GM21526 (cell line): Measurements from ENCODE around the gene PARM1.

Experiments
- ATAC-seq: cut with Tn5 transposase; IDR thresholded peaks from one replicate; pipeline ENCODE4 v1.9.1; 2021; ENCODE audit warnings: moderate library complexity; ENCODE audit not compliant: unreplicated experiment, low FRiP score

PARM1 gene

DNA sequence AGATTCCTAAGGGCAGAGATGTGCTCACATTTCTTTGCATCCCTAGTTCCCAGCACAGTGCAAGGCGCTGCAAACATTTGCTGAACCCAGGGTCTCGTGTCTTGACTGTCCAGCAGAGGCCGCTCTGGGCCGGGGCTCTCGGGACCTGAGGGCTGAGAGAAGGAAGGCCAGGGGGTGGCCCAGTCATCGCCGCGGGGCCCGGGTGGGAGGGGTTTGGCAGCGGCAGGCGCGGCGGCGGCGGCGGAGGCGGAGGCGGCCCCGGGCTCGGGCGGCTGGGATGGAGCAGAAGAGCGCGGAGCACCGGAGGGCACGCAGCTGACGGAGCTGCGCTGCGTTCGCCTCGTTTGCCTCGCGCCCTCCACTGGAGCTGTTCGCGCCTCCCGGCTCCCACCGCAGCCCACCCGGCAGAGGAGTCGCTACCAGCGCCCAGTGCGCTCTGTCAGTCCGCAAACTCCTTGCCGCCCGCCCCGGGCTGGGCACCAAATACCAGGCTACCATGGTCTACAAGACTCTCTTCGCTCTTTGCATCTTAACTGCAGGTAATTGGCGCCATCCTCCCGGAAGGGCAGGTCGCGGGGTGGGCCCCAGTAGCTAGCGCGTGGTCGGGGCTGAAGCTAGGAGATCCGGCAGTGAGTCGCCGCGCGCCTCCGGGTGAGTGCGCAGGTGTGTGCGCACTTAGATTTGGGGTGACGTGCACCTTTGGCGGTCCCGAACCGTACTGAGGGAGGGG lies at the start of gene PARM1:
TSS of gene PARM1 (plus strand) at position 285 of the 730 bp plus-strand sequence. CDS start at position 497, 212 bp downstream.
- peak; percentile 72 for ATAC-seq

- no peak for ATAC-seq
Measured at GRCh38 chr4:74884266-74884665, 48.6 kb upstream of the PARM1 start.

GRCh38 chr4:74886484-74886883 lies 46.4 kb upstream of the PARM1 start:
- ATAC-seq, result no peak

DNA sequence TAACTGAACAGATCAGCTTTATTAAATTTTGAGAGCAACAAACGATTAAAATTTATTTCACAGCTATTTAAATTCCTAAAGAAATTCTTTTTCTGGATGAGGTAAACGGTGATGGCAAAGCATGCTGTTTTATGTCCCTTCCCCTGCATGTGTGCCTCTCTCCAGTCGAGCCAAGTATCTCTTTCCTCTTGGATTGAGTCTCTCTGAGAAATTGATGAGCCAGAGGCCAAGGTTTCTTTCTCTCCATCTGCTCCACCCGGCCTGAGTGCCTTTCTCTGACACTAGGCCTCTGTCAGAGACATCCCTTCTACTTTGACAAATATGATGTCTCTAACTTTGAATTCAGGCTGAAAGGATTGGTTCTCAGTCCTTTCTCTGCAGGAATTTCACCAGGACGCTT lies 42.6 kb upstream of the PARM1 start:
- ATAC-seq, result no peak

DNA sequence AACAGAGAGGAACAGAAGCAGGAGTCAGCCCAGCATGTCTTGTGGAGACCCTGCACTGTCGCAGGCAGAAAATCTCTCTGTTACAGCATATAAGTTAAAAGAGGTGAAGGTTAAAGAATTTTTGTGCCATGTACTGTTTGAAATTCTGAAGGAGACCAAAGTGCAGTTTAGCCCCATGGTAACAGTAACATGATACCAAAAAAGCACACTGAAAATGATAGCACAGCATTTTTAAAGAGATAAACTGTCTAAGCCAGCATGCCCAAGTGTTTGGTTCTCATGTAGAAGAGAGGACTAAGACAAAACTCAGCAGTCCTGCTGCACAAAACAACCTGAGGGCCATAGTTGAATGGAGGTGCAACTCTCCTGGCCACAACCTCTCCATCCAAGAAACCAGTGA lies 41.9 kb upstream of the PARM1 start:
- ATAC-seq, result no peak

- ATAC-seq, result no peak
Measured at GRCh38 chr4:74893171-74893570, 39.7 kb upstream of the PARM1 start.

GRCh38 chr4:74896595-74896994 lies 36.3 kb upstream of the PARM1 start:
- no peak for ATAC-seq

GRCh38 chr4:74897386-74897785 lies 35.5 kb upstream of the PARM1 start:
- no peak for ATAC-seq

GRCh38 chr4:74900862-74901261 lies 32.1 kb upstream of the PARM1 start:
- no peak for ATAC-seq

DNA sequence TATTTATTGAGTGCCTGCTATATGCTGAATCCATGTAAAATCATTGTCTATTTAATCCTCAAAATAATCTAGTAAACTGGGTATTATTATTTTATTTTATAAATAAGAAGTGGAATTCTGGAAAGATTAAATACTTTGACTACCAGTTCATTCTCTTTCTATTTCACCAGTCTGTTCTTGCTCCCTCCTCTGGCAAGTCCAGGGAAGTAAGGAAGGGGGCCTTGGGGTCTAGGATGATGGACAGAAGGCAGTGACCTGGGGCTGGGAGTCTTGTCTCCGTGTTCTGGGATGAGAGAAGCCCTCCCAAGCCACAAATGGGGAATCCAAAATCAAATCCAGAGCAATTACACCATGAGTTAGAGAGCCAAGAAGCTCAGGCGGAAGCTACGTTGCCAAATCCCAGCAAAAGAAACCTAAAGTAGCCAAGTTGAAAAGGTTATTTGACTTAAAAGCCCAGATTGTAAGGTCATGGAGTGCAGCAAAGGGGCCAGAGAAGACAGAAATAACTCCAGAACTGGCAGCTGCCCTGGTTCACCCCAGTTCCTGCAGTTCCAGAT lies 28.3 kb upstream of the PARM1 start:
- ATAC-seq, result no peak

DNA sequence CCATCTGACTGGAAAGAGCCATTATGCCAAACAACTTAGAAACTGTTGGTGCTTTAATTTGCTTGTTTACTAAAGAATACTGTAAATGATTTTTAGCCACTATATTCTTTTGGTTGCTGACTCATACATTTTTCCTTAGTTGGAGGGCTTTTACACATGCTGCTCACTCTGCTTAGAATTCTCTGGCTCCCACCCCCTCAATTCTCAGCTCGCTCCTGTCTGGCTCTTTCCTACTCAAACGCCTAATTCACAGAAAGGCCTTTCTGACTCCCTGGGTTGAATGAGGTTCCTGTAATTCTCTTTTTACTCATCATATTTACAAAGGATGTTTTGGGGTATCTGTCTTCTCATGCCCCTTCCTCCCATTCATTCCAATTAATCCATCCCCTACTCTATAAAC lies 26.1 kb upstream of the PARM1 start:
- no peak for ATAC-seq

DNA sequence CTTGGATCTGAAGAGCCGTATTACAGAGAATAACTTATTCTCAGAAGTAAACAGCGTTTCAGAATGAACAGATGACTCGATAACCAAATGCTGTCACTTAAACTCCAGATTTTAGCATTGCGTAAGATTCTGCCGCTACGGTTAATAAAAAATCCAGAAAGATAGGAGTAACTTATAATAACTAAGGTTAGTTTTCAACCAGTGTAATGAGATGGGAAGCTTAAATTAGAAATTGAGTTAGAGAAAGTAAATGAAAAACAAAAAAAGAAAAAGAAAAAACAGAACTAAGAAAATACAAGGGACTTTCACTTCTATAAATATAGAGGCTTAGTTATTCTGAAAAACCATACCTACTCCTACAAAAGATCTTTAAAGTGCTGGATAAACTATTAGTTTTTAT lies 13.1 kb upstream of the PARM1 start:
- ATAC-seq, result no peak

GRCh38 chr4:74920704-74921103 lies 12.2 kb upstream of the PARM1 start:
- no peak for ATAC-seq

DNA sequence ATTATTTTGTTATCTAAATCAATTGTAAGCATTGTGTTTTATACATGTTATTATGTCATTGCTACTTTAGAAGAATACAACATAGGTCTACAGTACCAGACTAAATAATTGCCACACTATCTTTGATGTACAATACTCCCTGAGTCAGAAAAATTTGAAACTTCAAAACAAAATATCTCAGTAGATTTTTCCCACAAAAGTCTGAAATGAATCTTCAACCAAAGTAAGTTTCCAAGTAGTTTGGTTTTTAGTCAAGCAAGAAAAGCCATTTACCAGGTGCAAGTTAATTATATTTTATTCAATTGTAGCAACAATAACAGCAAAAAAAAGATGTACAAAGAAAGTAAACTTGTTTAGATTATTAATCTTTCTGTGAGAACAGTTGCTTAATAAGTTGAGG lies 11.4 kb upstream of the PARM1 start:
- no peak for ATAC-seq

DNA sequence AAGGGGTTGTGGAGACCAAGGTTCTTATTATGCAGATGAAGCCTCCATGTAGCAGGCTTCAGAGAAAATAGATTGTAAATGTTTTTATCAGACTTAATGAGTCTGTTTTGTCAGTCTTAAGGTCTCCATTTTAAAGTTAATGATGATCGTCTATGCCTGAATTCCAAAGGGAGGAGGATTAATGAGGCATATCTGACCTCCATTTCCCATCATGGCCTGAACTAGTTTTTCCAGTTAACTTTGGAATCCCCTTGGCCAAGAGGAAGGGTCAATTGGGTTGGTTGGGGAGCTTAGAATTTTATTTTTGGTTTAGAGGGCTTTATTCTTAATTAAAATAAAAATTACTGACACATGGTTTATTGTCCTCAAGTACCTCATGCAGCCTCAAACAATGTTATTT lies 6.9 kb upstream of the PARM1 start:
- no peak for ATAC-seq

DNA sequence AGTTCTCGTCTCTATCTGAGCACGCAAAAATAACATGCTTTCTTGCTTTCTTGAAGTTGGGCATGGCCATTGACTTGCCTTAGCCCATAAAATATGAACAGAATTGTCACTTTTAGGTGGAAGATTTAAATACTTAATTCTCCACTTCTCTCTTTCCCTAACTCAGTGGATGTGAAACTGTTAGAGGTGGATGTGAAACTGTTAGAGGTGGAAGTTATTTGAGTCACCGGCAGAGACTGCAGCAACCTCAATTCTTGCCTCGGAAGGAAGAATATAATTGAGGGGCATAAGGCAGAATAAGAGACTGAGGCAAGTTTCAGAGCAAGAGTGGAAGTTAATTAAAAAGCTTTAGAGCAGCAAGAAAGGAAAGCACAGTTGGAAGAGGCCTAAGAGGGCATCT lies 2.8 kb upstream of the PARM1 start:
- peak; percentile 43 for ATAC-seq

DNA sequence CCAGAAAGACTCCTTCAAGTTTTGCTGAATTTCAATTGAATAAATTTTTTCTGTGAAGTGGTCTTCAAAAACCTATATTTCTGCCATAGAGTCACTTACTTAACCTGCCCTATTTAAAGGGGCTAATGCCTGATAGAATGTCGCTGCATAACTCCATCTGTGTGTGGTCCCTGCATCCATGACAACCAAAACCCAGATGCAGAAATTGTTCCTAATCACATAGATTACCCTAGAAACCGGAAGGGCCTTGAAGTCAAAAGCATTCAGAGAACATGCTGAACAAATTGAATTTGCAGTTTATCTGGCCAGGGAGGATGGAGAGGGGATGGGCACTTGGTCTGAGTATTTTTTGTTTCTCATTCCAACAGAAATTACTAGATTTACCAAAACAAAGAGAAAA lies 1.5 kb upstream of the PARM1 start:
- ATAC-seq, result no peak

GRCh38 chr4:74932010-74932409 lies 906 bp upstream of the PARM1 start:
- ATAC-seq, result no peak

GRCh38 chr4:74933562-74934015 lies 673 bp downstream of the PARM1 start:
- ATAC-seq, result no peak

- ATAC-seq, result no peak
Measured at GRCh38 chr4:74934016-74934831, 1.3 kb downstream of the PARM1 start.

GRCh38 chr4:74934888-74935287 lies 2.0 kb downstream of the PARM1 start:
- ATAC-seq, result no peak

DNA sequence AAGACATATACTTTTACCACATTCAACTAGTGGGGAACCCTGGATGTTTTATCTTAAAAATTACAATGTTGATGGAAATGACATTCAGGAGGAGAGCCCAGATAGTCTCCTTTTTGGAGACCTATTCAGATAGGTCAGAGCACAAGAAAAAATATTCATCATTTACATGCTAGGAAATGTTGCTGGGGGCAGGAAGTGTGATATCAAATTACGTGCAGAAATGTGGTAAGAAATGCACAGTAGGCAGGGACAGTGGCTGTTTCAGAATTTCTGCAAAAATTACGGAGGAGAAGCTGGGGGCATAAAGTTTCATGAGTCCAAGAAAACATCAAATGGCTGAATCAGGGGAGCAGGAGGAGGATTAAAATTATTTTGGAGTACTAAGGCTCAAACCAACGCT lies 8.2 kb downstream of the PARM1 start:
- no peak for ATAC-seq
